ENCODE data around the gene SP140L. TPM values are rescaled to one million over a fixed set of nuclear protein-coding genes. Genes with fewer than 3 reads are reported as not detected.
"Not testable (repeated sequence)": the region's sequence is repeated elsewhere in the genome, so short reads cannot be mapped to it uniquely, and the experiment has no call there.

SP140L gene
- total RNA-seq, 2 donors from 2014 or later = 6.7 to 9.9 TPM

- no peaks in the 10 kb centered on the region for H3K4me1 ChIP-seq
- intact Hi-C loops (cut with DNase I) = no loop called here
- H3K27me3 ChIP-seq = no peaks in the 10 kb centered on the region
- H3K4me3 ChIP-seq = no peak overlapping the region
- H3K27ac ChIP-seq = no peak overlapping the region
- peaks cover 0 to 3% of the 10 kb centered on the region in 2 donors for H3K36me3 ChIP-seq (replicated peaks in 1 of 2; ENCODE audit: insufficient read depth in 1 of 2, low read depth in 2 of 2)
- H3K9me3 ChIP-seq = no peaks in the 10 kb centered on the region
- no peak for ATAC-seq
- TF ChIP-seq CTCF (IDR thresholded peaks at IDR 0.05) (no peak), POLR2A (IDR thresholded peaks at IDR 0.05) (no peak)
- DNase-seq = no peak
- WGBS, 2 donors = 75 to 86% methylated on average over 7 of the region's 7 CpGs
Observed at GRCh38 chr2:230400041-230400440, 73.0 kb downstream of the SP140L start.

GRCh38 chr2:230400454-230400853 is 73.5 kb downstream of the SP140L start:
- intact Hi-C loops (cut with DNase I) = no loop called here
- DNase-seq (no peak), ATAC-seq (no peak)
- Histone ChIP-seq H3K27me3 (no peaks in the 10 kb centered on the region), H3K4me1 (no peaks in the 10 kb centered on the region), H3K9me3 (no peaks in the 10 kb centered on the region), H3K27ac (no peak overlapping the region), H3K4me3 (no peak overlapping the region), H3K36me3 (replicated peaks in 1 of 2; ENCODE audit: insufficient read depth in 1 of 2, low read depth in 2 of 2) (peaks cover 0 to 3% of the 10 kb centered on the region in 2 donors)
- TF ChIP-seq POLR2A (IDR thresholded peaks at IDR 0.05) (no peak), CTCF (IDR thresholded peaks at IDR 0.05) (no peak)
- 60 to 70% methylated on average over 4 to 5 of the region's 5 CpGs for WGBS, 2 donors

GRCh38 chr2:230401026-230401425 is 74.0 kb downstream of the SP140L start:
- H3K9me3 ChIP-seq; H3K27me3 ChIP-seq; ATAC-seq; intact Hi-C loops (cut with DNase I); H3K4me3 ChIP-seq; H3K36me3 ChIP-seq (replicated peaks in 1 of 2; ENCODE audit: insufficient read depth in 1 of 2, low read depth in 2 of 2); DNase-seq; H3K27ac ChIP-seq; H3K4me1 ChIP-seq: not testable (repeated sequence)
- 80 to 85% methylated on average over 2 of the region's 6 CpGs for whole genome bisulfite sequencing, 2 donors

GRCh38 chr2:230403746-230404145 is 76.8 kb downstream of the SP140L start:
- WGBS, 2 donors = 87 to 96% methylated on average over 7 of the region's 7 CpGs
- Histone ChIP-seq H3K27ac (no peak overlapping the region), H3K9me3 (no peaks in the 10 kb centered on the region), H3K4me3 (no peak overlapping the region), H3K4me1 (no peaks in the 10 kb centered on the region), H3K36me3 (replicated peaks in 1 of 2; ENCODE audit: insufficient read depth in 1 of 2, low read depth in 2 of 2) (peaks cover 0 to 3% of the 10 kb centered on the region in 2 donors), H3K27me3 (no peaks in the 10 kb centered on the region)
- intact Hi-C loops (cut with DNase I) = no loop called here
- DNase-seq (no peak), ATAC-seq (no peak)
- no peak for TF ChIP-seq CTCF (IDR thresholded peaks at IDR 0.05)
- TF ChIP-seq POLR2A (IDR thresholded peaks at IDR 0.05) = no peak

- 81 to 93% methylated on average over 3 of the region's 3 CpGs for WGBS, 2 donors
- Histone ChIP-seq H3K36me3 (replicated peaks in 1 of 2; ENCODE audit: insufficient read depth in 1 of 2, low read depth in 2 of 2) (peaks cover 0 to 3% of the 10 kb centered on the region in 2 donors), H3K27ac (no peak overlapping the region), H3K27me3 (no peaks in the 10 kb centered on the region), H3K4me3 (no peak overlapping the region), H3K9me3 (no peaks in the 10 kb centered on the region), H3K4me1 (peaks cover 3% of the 10 kb centered on the region)
- no peak for TF ChIP-seq POLR2A (IDR thresholded peaks at IDR 0.05)
- intact Hi-C loops (cut with DNase I) = no loop called here
- ATAC-seq (no peak), DNase-seq (no peak)
Observed at GRCh38 chr2:230405824-230406223, 78.8 kb downstream of the SP140L start.

GRCh38 chr2:230408244-230408842 is 81.3 kb downstream of the SP140L start:
- peak in 1 of 4 donors; percentile 39 for DNase-seq
- TF ChIP-seq CTCF (IDR thresholded peaks at IDR 0.05) (no peak), POLR2A (IDR thresholded peaks at IDR 0.05) (no peak)
- peaks cover 0 to 3% of the 10 kb centered on the region in 2 donors for H3K36me3 ChIP-seq (replicated peaks in 1 of 2; ENCODE audit: insufficient read depth in 1 of 2, low read depth in 2 of 2)
- H3K4me3 ChIP-seq = no peak overlapping the region
- no peaks in the 10 kb centered on the region for H3K27me3 ChIP-seq
- H3K9me3 ChIP-seq = no peaks in the 10 kb centered on the region
- H3K4me1 ChIP-seq = peaks cover 14% of the 10 kb centered on the region
- 54 to 71% methylated on average over 3 of the region's 3 CpGs for WGBS, 2 donors
- intact Hi-C loops (cut with DNase I) = no loop called here
- ATAC-seq = no peak
- H3K27ac ChIP-seq = peak overlapping the region in 2 of 4 donors; percentile 15 to 44

GRCh38 chr2:230409316-230409715 is 82.3 kb downstream of the SP140L start:
- H3K4me3 ChIP-seq; intact Hi-C loops (cut with DNase I); ATAC-seq; H3K9me3 ChIP-seq; H3K36me3 ChIP-seq (replicated peaks in 1 of 2; ENCODE audit: insufficient read depth in 1 of 2, low read depth in 2 of 2); DNase-seq; H3K27me3 ChIP-seq: not testable (repeated sequence)
- peak overlapping the region in 1 of 4 donors; percentile 15 for H3K27ac ChIP-seq
- 27 to 37% methylated on average over 2 of the region's 2 CpGs for WGBS, 2 donors
- peaks cover 14% of the 10 kb centered on the region for H3K4me1 ChIP-seq
